GM19023 (cell line): ENCODE results near the gene AEBP2.

Experiments used
- ATAC-seq: cut with Tn5 transposase; IDR thresholded peaks from one replicate; pipeline ENCODE4 v1.9.1; 2021; ENCODE audit warnings: mild to moderate bottlenecking, moderate library complexity; ENCODE audit not compliant: unreplicated experiment

Gene AEBP2

DNA sequence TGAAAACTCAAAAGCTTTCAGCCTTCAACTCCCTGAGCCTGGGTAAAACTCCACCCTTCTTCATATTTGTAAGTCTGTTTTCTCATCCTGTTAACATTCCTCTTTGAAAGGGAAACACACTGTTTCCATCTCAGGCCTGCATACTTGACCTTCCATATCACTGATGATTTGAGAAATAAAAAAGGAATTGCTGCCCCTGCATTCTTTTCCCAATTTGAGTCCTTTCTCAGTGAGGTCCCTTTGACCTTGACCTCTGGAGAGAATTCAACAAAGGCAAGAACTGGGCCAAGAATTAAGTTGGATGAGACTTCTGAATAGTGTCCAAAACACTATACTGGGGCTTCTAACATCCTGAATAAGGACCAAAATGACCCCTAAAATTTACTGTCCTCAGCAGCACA is 108.0 kb downstream of the AEBP2 start:
- ATAC-seq = no peak

DNA sequence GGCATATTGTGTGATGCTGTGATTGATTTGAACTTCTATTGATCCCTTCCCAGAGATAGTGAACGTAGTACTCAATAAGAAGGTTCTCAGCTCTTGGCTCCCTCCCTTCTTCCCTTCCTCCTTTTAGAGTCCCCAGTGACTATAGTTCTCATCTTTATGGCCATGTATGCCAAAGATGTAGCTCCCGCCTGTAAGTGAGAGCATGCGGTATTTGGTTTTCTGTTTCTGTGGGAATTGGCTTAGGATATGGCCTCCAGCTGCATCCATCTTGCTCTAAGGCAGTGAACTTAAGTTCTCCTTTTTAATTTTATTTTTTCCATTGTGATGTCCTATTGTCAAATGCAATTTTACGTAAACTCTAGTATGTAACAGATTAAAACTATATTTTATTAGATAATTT is 109.5 kb downstream of the AEBP2 start:
- ATAC-seq = no peak

DNA sequence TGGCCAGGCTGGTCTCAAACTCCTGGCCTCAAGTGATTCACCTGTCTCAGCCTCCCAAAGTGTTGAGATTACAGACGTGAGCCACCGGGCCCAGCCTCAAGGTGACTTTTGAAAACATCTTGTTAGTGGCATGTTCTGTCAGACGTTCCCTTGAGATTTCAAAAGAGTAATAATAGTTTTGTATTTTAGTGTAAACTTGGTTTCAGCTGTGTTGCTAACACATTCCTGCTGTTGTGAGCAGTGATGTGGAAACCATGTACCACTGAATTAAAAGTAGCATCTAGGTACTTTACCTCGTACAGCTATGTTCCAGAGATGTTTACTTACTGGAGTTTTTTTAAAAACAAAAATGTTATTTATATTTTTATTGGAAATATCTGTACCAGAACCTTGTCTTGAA is 111.3 kb downstream of the AEBP2 start:
- ATAC-seq = no peak

DNA sequence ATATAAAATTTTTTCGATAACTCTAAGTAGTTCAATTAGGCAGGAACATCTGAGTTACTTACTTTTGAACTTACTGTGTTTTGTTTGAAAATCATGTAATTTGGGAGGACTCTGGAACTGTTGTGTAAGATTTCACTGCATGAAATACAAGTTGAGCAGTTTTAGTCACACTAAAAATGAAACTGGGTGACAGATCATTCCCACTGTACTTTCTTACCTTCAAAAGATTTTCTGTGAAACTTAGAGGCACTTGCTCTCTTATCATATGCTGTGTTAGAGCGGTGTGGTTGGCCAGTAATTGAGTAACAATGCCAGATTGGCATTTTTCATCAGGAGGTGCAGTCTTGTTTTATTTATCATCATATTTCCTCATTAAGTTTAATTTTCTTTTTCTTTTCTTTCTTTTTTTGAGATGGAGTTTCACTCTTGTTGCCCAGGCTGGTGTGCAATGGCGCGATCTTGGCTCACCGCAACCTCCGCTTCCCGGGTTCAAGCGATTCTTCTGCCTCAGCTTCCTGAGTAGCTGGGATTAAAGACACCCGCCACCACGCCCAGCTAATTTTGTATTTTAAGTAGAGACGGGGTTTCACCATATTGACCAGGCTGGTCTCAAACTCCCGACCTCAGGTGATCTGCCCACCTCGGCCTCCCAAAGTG is 113.3 kb downstream of the AEBP2 start:
- peak; percentile 76 for ATAC-seq

DNA sequence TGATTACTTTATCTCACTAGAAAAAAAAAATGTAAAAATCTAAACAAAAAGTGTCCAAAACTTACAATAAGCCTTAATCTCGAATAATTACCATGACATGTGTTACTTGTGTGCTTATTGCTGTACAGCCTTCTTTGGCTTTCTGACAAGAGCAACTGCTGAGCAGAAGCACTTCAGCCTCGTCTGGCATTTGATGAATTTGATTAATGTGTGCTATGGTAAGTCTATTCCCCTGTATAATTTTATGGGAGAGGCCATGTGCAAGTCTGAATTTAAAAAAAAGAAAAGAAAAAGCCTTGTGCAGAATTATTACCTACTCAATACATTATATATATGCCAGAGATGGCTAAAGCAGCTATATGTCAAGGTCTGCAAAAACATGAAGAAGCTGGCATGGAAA is 113.9 kb downstream of the AEBP2 start:
- no peak for ATAC-seq

DNA sequence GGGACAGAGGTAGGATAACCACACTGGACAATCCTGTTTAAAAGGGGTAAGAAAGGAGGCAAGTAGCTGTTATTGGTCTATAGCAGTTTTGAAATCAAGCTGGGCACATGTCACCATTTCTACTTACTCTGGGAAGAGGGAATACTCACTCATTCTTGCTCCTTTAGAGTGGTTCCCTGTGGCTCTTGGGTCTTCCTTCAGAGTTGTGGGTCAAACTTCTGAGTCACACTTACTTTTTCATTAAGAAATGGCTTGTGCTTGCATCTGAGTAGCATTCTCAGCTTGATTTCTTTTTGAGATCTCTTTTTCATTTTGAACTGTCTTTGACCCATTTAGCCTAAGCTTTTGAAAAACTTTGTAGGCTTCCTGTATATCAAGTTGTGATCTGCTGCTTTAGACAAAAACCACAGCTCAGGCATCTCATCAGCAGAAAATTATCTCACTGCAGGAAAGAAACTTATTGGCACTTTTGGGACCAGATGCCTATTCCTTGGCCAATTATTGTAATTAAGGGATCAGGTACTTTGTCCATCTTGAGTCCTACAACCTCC is 122.2 kb downstream of the AEBP2 start:
- no peak for ATAC-seq
